ENCODE measurements around the gene FNDC3B. TPM values are rescaled to one million over a fixed set of nuclear protein-coding genes. Genes with fewer than 3 reads are reported as not detected.

Gene FNDC3B
- total RNA-seq, 1 experiment from 2014 or later: 173 TPM

GRCh38 chr3:172176061-172176770 lies 136.8 kb downstream of the FNDC3B start:
- POLR2A ChIA-PET: no interaction called here
- Histone ChIP-seq H3K4me1 (ENCODE audit: control insufficient read depth, insufficient read depth, low read length) (peaks cover 72% of the 10 kb centered on the region), H3K27ac (ENCODE audit: low read length) (peak overlapping the region; percentile 53), H3K4me3 (ENCODE audit: low read depth in 2 of 2, low read length in 2 of 2) (no peak overlapping the region), H3K9me3 (ENCODE audit: control insufficient read depth, insufficient read depth, low read depth, low read length) (no peaks in the 10 kb centered on the region), H3K27me3 (ENCODE audit: control insufficient read depth, insufficient read depth, low read length) (no peaks in the 10 kb centered on the region), H3K36me3 (ENCODE audit: control insufficient read depth, insufficient read depth, low read length) (no peaks in the 10 kb centered on the region)
- intact Hi-C loops (cut with micrococcal nuclease; ENCODE audit: unreplicated experiment) (no loop called here), in situ Hi-C loops (cut with HindIII; ENCODE audit: low pct_unique_long_range_greater_than_20kb, low sequenced_read_pairs) (no loop called here)
- ATAC-seq (no peak), DNase-seq (ENCODE audit: low read depth, low spot score) (no peak)
- no TSS peak for BruUV-seq (replicated peaks)
- TF ChIP-seq POLR2AphosphoS5 (IDR thresholded peaks at IDR 0.05; ENCODE audit: low read depth, low read length) (no peak), SIN3A (IDR thresholded peaks at IDR 0.05; ENCODE audit: borderline replicate concordance, insufficient read depth, low read depth, low read length) (no peak), CTCF (IDR thresholded peaks at IDR 0.05) (no peak), TCF7L2 (IDR thresholded peaks at IDR 0.05; ENCODE audit: low read depth, low read length) (no peak), REST (IDR thresholded peaks at IDR 0.05; ENCODE audit: insufficient read depth in 1 of 2, low read depth in 2 of 2, low read length in 1 of 2) (no peak)
- CTCF ChIA-PET: no interaction called here

DNA sequence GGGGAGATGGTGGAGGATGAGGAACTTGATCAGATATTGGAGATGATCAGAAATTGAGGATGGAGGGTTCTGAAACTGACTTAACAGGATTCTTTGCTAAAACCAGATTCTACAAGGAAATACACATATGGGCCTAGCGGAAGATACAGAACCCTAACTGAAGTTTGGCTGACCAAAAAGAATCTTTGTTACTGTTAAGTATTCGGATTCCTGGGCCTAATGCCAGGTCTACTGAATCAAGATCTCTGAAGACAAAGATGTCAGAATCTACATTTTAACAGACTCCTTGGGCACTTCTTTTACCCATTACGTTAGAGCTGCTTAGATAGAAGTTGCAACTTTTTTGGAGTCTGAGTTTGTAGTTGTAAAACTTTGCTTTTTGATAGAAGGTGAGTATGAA lies 137.7 kb downstream of the FNDC3B start:
- TF ChIP-seq SIN3A (IDR thresholded peaks at IDR 0.05; ENCODE audit: borderline replicate concordance, insufficient read depth, low read depth, low read length): no peak
- TF ChIP-seq CTCF (IDR thresholded peaks at IDR 0.05): no peak
- TF ChIP-seq POLR2AphosphoS5 (IDR thresholded peaks at IDR 0.05; ENCODE audit: low read depth, low read length): no peak
- no peak for TF ChIP-seq TCF7L2 (IDR thresholded peaks at IDR 0.05; ENCODE audit: low read depth, low read length)
- TF ChIP-seq REST (IDR thresholded peaks at IDR 0.05; ENCODE audit: insufficient read depth in 1 of 2, low read depth in 2 of 2, low read length in 1 of 2): no peak
- ATAC-seq (no peak), DNase-seq (ENCODE audit: low read depth, low spot score) (no peak)
- Histone ChIP-seq H3K9me3 (ENCODE audit: control insufficient read depth, insufficient read depth, low read depth, low read length) (no peaks in the 10 kb centered on the region), H3K27ac (ENCODE audit: low read length) (peak overlapping the region; percentile 37; the same call in 1 of the 2 replicates), H3K27me3 (ENCODE audit: control insufficient read depth, insufficient read depth, low read length) (no peaks in the 10 kb centered on the region), H3K4me1 (ENCODE audit: control insufficient read depth, insufficient read depth, low read length) (peaks cover 68% of the 10 kb centered on the region), H3K36me3 (ENCODE audit: control insufficient read depth, insufficient read depth, low read length) (no peaks in the 10 kb centered on the region), H3K4me3 (ENCODE audit: low read depth in 2 of 2, low read length in 2 of 2) (no peak overlapping the region)
- CTCF ChIA-PET: no interaction called here
- no TSS peak for BruUV-seq (replicated peaks)
- in situ Hi-C loops (cut with HindIII; ENCODE audit: low pct_unique_long_range_greater_than_20kb, low sequenced_read_pairs): no loop called here
- POLR2A ChIA-PET: no interaction called here
- intact Hi-C loops (cut with micrococcal nuclease; ENCODE audit: unreplicated experiment): no loop called here
